ENCODE data around the gene PCTP. TPM values are rescaled to one million over a fixed set of nuclear protein-coding genes. Genes with fewer than 3 reads are reported as not detected.

The PCTP gene
- 15.8 to 24.3 TPM (median 20.0 TPM) in 5 replicates for total RNA-seq (2022; extraction: Qiagen RNA extraction; ENCODE audit: low read depth)

DNA sequence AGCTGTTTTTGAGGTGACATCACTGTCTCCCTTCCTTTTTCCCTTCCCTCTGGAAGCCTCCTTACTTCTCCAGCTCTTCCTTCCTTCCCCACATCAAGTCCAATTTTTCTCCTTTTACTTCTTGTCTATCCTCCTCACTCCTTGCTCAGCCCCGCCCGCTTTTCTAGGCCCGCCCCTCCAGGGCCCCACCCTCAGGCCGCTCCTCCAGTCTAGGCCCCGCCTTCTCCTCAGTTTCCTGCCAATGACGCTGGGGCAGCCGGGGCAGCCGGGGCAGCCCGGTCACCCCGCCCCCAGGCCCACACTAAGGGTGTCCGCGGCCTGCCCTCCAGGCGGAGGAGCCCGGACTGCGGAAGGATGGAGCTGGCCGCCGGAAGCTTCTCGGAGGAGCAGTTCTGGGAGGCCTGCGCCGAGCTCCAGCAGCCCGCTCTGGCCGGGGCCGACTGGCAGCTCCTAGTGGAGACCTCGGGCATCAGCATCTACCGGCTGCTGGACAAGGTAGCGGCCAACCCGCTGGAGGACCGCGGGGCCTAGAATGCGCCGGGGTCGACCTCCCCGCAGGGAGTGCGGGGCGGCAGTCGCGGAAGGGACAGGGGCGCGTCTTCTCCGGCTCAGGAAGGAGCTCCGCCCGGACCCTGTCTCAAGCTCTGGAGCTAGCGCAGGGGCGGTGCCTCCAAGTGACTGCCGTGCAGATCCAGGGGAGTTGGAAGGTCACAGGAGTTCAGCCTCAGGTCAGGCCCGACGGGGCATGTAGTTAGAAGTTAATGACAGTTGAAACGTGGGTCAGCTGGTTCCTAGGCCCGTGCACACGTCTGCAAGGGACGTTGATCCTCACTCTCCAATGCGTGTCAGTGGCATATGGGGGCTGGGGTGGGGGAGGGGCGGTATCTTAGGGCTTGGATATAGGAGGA is at the start of gene PCTP:
Gene PCTP (plus strand): TSS at position 302 of the 908 bp plus-strand sequence. CDS start 53 bp downstream, at position 355.

GRCh38 chr17:55722742-55723487 is 27.9 kb upstream of the PCTP start, which contains the start of gene TMEM100:
TMEM100 (minus strand) TSS chr17:55722864; CDS start chr17:55721070, 1,794 bp downstream.

Other genes with a start within 250 kb of the PCTP start
- gene SMIM36, start 239.6 kb upstream of the PCTP start, total RNA-seq (2022; extraction: Qiagen RNA extraction; ENCODE audit: low read depth): not detected in 5 replicates
- gene TMEM100, start 28.2 kb upstream of the PCTP start, total RNA-seq (2022; extraction: Qiagen RNA extraction; ENCODE audit: low read depth): not detected in 5 replicates